ENCODE results near the gene CALML6.

Gene CALML6

GRCh38 chr1:1911350-1912041 lies 3.6 kb upstream of the CALML6 start:
- no peak for DNase-seq (ENCODE audit: low spot score)

DNA sequence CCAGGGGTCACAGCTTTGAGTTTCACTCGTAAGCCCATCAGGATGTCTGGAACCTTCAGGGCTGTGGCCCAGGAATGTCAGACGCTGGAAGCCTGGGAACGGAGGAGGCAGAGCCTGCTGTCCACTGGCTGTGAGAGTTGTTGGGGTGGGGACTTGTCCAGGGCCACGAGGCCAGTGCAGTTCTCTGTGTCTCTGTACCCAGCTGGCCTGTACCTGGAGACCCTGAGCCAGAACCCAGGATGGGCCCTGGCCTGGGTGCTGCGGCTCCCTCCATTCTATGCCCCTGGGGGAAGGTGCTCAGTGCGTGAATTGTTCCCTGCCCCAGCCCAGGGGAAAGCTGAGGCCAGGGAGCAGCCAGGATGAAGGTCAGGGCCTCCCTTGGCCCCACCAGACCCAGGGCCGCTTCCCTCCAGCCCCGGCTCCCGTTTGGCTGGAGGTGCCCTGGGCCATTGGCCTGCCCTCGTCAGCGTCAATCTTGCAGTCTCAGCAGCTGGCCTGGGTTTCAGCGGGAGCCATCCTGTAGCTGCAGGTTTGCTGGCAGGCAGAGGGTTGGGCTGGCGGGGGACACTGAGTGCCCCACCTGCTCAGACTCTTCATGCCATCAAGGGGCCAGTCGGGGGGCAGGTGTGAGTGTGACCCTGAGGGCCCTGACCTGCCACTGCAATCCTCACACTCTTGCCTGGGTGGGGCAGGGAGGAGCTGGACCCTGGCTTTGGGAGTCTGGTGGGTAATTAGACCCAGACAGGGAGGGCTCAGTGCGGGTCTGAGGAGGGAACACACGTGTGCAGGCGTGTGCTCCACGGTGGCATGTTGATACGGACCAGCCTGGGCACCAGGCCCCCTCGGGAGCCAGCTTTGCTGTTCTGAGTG lies 724 bp upstream of the CALML6 start:
- DNase-seq (ENCODE audit: low spot score), result no peak

DNA sequence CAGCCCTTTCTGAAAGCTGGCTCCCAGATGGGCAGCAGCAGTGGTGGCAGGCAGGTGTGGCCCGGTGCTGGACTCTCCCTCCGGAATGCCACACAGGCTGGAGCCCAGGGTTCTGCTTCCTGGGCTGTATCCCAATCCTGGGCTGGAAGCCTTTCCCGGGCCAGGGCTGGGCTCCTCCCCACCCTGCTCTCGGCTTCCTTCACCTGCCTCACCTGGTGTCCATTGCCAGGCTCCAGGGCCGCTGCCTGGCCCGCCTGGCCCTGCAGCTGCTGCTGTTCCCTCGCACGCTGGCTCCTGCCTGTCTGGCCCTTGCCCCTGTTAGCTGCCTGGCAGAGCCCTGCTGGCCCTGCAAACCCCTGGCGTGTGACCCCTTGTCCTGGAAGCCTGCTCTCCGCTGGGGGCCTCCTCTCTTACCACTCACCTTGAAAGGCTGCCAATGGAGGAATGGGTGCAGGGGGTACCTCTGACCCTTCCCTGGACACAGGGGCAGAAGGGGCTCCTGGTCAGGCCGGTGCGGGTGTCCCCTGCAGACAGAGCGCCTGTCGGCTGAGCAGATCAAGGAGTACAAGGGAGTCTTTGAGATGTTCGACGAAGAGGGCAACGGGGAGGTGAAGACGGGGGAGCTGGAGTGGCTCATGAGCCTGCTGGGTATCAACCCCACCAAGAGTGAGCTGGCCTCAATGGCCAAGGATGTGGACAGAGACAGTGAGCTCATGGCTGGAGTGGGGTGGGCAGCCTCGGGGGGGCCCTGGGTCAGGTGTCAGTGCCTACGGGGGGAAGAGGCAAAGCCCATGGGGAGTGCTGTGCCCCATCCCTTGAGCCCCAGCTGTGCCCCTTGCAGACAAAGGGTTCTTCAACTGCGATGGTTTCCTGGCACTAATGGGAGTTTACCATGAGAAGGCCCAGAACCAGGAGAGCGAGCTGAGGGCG lies 1.1 kb downstream of the CALML6 start:
- no peak for DNase-seq (ENCODE audit: low spot score)

DNA sequence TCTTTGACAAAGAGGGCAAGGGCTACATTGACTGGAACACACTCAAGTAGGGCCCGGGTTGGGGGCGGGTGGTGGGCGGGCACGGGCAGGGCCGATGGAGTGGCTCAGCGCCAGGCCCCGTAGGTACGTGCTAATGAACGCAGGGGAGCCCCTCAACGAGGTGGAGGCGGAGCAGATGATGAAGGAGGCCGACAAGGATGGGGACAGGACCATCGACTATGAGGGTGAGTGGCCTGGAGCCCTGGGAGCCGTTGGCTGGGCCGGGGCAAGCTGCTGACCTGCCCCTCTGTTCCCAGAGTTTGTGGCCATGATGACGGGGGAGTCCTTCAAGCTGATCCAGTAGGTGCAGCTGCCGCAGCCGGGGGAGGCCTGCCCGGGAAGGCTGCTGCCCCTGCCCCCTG lies 1.8 kb downstream of the CALML6 start:
- no peak for DNase-seq (ENCODE audit: low spot score)

GRCh38 chr1:1917304-1917976 lies 2.4 kb downstream of the CALML6 start:
- no peak for DNase-seq (ENCODE audit: low spot score)

GRCh38 chr1:1917995-1918900 lies 3.2 kb downstream of the CALML6 start:
- no peak for DNase-seq (ENCODE audit: low spot score)

GRCh38 chr1:1918901-1919303 lies 3.8 kb downstream of the CALML6 start, which contains the start of gene TMEM52:
TSS of gene TMEM52 (minus strand) at chr1:1919279. CDS start at chr1:1919265, 14 bp downstream.
- DNase-seq (ENCODE audit: low spot score), result no peak

DNA sequence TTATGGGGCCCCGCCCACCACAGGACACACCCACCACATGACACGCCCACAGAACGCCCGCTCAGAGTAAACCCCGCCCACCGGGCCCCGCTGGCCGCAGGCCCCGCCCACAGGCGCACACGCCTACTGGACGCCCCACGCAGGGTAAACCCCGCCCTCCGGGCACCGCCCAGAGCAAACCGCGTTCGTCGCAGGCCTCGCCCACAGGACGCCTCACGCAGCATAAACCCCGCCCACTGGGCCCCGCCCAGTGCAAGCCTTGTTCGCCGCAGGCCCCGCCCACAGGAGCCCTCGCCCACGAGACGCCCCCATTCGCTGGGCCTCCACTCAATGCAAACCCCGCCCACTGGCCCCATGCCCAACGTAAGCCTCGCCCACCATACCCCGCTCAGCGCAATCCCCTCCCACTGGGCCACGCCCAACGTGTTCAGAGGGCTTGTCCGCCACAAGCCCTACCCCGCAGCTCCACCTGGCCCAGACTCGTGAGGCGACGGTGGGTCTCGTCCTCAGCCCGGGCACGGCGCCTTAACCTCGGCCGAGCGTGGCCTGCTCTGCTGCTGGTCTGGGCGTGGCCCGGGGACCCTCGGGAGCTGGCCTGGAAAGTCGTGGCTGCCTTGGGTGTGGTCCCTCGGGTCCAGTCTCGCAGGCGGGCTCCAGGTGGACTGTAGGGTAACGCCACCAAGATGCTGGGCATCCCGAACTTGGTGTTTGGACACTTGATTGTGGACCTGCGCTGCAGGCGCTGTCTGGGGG lies 4.4 kb downstream of the CALML6 start:
- DNase-seq (ENCODE audit: low spot score), result peak; percentile 86

GRCh38 chr1:1920057-1920607 lies 5.1 kb downstream of the CALML6 start:
- no peak for DNase-seq (ENCODE audit: low spot score)

GRCh38 chr1:1920608-1921458 lies 5.8 kb downstream of the CALML6 start:
- DNase-seq (ENCODE audit: low spot score), result no peak

- no peak for DNase-seq (ENCODE audit: low spot score)
These were observed 6.4 kb downstream of the CALML6 start for GRCh38 chr1:1921459-1921862.

DNA sequence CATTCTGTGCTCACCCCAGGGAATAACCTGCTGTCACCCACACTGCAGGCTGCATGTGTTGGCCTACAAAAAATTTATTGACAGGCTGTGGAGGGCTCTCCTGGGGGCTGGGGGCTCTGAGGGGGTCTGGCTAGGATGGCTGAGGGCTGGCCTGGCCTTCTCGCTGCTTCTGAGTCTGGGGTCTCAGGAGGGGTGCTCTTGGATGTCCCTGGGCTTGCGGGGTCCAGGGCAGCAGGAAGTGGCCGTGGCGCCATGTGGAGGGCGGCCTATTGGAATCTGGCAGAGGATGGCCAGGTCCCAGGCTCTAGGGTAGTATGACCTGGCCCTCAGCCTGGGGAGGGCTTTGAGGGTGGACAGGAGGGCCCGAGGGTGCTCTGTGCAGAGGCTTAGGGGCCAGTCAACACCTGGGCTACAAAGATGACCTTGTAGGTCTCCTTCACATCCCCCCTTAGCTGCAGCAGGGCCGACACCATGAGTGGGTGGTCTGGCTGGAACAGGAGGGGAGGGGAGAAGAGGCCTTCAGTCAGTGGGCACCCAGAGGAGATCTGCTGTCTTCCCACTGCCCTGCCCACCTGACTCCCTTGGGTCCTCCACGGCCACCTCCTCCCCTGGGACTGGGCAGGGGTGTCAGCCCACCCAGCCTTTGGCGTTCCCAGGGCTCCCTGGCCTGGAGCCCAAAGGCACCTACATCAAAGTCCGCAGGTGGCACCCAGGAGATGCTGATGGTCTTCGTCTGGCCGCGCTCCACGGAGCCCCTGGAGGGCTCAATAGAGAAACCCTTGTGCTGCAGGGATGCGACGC lies 7.0 kb downstream of the CALML6 start:
- DNase-seq (ENCODE audit: low spot score), result no peak

GRCh38 chr1:1922702-1922955 lies 7.6 kb downstream of the CALML6 start:
- no peak for DNase-seq (ENCODE audit: low spot score)

DNA sequence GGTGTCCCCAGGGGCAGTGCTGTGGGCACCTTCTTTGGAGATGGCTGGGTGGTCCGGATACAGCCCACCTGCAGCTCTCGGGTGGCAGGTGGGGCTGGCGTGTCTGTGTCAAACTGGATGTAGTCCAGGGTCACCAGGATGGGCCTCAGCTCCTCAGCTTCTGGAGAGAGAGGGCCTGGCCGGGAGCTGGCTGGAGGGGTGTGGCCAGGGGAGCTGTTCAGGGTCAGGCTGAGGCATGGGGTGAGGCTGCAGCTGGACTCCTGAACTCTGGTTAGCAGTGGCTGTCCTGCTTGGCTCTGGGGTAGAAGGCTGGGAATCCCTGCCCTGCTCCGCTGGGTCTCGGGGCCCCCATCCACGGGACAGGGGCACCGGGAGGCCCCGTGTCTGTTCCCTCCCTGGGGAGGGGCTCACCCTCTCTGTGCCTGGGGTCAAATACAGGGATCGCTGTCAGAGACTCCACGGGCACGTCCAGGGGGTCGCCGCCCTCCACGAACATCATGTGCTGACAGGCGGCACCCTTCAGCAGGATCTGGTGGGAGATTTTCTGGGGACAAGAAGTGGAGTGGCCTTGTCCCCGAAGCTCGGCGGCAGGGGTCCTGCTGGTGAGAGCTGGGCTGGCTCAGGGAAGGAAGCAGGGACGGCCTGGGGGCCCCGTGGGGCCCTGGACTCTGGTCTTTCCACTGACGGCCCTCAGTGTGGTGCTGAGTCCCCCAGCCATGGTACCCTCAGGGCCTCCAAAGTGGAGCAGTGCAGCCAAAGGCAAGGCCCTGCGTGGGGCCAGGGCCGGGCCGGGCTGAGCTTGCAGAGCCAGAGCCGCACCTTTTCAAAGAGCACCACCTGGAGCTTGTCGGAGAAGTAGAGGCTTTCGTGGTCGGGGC lies 8.1 kb downstream of the CALML6 start:
- no peak for DNase-seq (ENCODE audit: low spot score)

DNA sequence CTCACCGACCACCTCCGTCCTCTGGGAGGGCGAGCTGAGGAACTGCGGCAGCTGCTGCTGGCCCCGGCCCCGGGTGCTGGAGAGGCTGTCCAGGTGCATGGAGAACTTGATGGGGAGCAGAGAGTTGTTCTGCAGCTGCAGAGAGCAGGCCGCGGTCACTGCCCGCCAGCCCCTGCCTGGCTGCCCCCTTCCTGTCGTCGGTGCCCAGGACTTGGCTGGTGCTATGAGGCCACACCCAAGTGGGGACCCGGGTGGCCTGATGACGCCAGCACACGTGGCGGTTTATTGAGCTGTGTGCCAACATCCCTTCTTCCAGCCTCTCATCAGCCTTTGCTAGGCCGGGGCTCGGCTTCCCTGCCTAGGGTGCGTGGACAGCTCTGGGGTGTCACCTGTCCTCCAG lies 9.3 kb downstream of the CALML6 start:
- DNase-seq (ENCODE audit: low spot score), result no peak

DNA sequence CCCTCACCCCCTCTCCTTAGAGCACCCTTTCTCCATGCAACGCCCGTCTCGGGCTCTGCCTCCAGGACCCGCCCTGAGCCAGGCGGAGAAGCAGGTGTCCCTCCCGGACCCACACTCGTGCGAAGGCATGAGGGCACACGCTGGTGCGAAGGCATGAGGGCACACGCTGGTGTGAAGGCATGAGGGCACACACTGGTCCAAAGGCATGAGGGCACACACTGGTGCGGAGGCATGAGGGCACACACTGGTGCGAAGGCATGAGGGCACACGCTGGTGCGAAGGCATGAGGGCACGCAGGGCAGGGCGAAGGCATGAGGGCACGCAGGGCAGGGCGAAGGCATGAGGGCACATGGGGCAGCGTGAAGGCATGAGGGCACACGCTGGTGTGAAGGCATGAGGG lies 9.8 kb downstream of the CALML6 start:
- no peak for DNase-seq (ENCODE audit: low spot score)

Data from putamen (tissue), 1 donor.